Activated naive CD4-positive, alpha-beta T cell treated with anti-CD3 and anti-CD28 coated beads, Interleukin-2, amount 10 ng/mL, durations not matched to agents 7 days and 5 days (primary cell): ENCODE data around the gene OSMR.

Source experiments
- CTCF ChIA-PET: fragments of 350-600 bp; sonication (Branson Sonifier 250); formaldehyde crosslinking; loops from one replicate; lab custom pipeline; 2021; ENCODE audit warnings: antibody characterized with exemption; lab: Charles Lee
- DNase-seq: peaks from one replicate; pipeline ENCODE4 v3.0.0-alpha.2; 2020
- H3K27ac Mint-ChIP-seq: one replicate; pipeline ENCODE4 v1.8.0; 2021; ENCODE audit warnings: mild to moderate bottlenecking, moderate library complexity, mixed read lengths
- H3K27me3 Mint-ChIP-seq: one replicate; pipeline ENCODE4 v1.8.0; 2021; ENCODE audit warnings: mild to moderate bottlenecking, mixed read lengths
- H3K36me3 Mint-ChIP-seq: one replicate; pipeline ENCODE4 v1.8.0; 2021; ENCODE audit warnings: mixed read lengths
- H3K4me1 Mint-ChIP-seq: one replicate; pipeline ENCODE4 v1.8.0; 2021; ENCODE audit warnings: mixed read lengths
- H3K4me3 Mint-ChIP-seq: one replicate; pipeline ENCODE4 v1.8.0; 2021; ENCODE audit warnings: mild to moderate bottlenecking, moderate library complexity, mixed read lengths
- H3K9me3 Mint-ChIP-seq: one replicate; pipeline ENCODE4 v1.8.0; 2021; ENCODE audit warnings: mixed read lengths

Gene OSMR

DNA sequence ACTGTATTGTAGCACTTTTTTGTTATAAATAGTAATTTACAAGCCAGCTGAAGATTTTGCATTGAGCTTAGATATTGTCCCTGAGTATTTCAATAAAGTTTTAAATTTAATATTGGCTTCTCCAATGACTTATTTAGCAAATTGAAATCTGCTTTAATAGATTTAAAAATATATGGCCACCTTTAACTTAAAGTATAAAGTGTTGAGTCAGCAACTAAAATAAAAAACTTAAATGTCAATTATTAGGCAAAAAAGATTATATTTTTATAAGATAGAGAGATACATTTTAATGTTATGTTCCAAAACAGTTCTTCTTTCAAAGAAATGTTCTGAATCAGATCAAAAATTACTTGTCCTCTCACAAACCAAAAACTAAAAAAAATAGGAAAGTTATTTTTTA is 60.7 kb downstream of the OSMR start:
- Mint-ChIP-seq H3K4me1 (no peaks in the 10 kb centered on the region), H3K4me3 (no peak overlapping the region), H3K27me3 (peaks cover 19% of the 10 kb centered on the region), H3K36me3 (no peaks in the 10 kb centered on the region), H3K9me3 (peaks cover 5% of the 10 kb centered on the region), H3K27ac (no peak overlapping the region)
- CTCF ChIA-PET: no interaction called here
- DNase-seq: no peak

DNA sequence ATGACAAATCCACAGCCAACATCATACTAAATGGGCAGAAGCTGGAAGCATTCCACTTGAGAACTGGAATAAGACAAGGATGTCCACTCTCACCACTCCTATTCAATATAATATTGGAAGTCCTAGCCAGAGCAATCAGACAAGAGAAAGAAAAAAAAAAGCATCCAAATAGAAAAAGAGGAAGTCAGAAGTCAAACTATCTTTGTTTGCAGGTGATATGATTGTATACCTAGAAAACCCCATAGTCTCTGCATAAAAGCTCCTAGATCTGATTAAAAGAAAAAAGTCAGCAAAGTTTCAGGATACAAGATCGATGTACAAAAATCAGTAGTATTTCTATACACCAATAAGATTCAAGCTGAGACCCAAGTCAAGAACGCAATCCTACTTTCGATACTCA is 66.1 kb downstream of the OSMR start:
- H3K27me3 Mint-ChIP-seq: peaks cover 33% of the 10 kb centered on the region
- CTCF ChIA-PET: interaction anchor here (1.9 kb wide), 1 partner anchor 10 kb away, joined by 4 read pairs; no protein-coding TSS in a partner anchor
- no peaks in the 10 kb centered on the region for H3K4me1 Mint-ChIP-seq
- no peaks in the 10 kb centered on the region for H3K36me3 Mint-ChIP-seq
- no peak overlapping the region for H3K27ac Mint-ChIP-seq
- no peak for DNase-seq
- no peak overlapping the region for H3K4me3 Mint-ChIP-seq
- peaks cover 5% of the 10 kb centered on the region for H3K9me3 Mint-ChIP-seq

DNA sequence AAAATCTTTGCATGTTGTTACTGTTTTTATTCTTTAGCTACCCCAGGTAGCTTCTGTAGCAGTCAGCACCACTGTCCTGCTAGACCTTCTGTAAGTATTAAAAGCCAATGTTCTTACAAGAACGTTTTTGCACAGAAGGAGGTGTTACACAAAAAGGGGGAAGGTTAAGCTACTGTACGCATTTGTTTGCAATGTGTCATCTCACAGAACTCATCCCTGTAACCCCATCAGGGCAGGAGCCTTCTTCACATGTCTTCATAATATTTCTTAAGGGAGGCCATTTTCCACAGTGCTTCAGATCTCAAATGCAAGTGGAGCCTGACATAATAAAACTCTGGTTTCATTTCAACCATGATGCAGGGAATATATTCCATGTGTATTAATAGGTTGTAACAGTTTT is 67.9 kb downstream of the OSMR start:
- no peak for DNase-seq
- no peaks in the 10 kb centered on the region for H3K4me1 Mint-ChIP-seq
- H3K27ac Mint-ChIP-seq: no peak overlapping the region
- H3K9me3 Mint-ChIP-seq: peaks cover 5% of the 10 kb centered on the region
- H3K4me3 Mint-ChIP-seq: no peak overlapping the region
- CTCF ChIA-PET: interaction anchor here (1.3 kb wide), 1 partner anchor 8 kb away, joined by 5 read pairs; no protein-coding TSS in a partner anchor
- H3K36me3 Mint-ChIP-seq: no peaks in the 10 kb centered on the region
- H3K27me3 Mint-ChIP-seq: peaks cover 36% of the 10 kb centered on the region

DNA sequence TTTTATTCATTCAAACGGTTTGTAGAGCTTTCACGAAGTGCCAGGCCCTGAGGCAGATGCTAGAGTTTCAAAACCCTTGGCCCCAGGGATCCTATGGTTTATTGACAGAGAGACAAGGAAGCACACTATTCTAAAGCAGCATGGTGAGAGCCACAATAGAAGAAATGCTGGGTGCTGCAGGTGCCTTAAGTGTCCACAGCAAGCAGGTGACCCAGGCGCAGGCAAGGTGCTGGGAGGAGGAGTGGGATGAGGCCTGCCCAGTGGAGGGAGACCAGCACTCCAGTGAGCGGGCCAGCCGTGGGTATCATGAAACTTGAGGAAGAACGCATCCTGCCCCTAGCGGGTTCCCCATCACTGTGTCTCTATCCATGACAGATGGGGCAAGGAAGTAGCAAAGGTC is 71.0 kb downstream of the OSMR start:
- Mint-ChIP-seq H3K36me3 (no peaks in the 10 kb centered on the region), H3K27me3 (peaks cover 35% of the 10 kb centered on the region), H3K27ac (no peak overlapping the region), H3K9me3 (no peaks in the 10 kb centered on the region), H3K4me3 (no peak overlapping the region), H3K4me1 (no peaks in the 10 kb centered on the region)
- no peak for DNase-seq
- CTCF ChIA-PET: interaction anchor here (0.5 kb wide), 1 partner anchor 509 kb away, joined by 3 read pairs; no protein-coding TSS in a partner anchor

DNA sequence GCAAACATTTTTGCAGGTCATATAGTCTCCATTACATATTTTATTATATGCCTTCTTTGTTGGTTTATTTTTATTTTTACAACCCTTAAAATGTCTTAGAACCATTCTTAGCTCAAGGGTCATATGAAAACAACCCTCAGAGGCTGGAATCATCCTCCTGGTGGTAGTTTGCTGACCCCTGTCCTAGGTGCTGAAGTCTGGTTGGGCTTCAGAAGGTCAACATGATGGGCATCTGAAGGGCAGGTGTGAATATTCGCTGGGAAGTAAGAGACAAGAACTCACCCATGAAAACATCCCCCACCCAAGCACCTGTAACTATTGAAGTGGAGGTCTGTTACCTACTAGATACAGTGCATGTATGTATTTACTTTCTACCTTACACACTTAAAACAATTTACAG is 75.4 kb downstream of the OSMR start:
- no peak overlapping the region for H3K27ac Mint-ChIP-seq
- no peaks in the 10 kb centered on the region for H3K4me1 Mint-ChIP-seq
- DNase-seq: no peak
- H3K9me3 Mint-ChIP-seq: no peaks in the 10 kb centered on the region
- CTCF ChIA-PET: interaction anchor here (1.1 to 3.1 kb wide), 7 partner anchors 12 to 500 kb away, joined by 4 to 17 read pairs (median 8); no protein-coding TSS in a partner anchor
- H3K4me3 Mint-ChIP-seq: no peak overlapping the region
- peaks cover 55% of the 10 kb centered on the region for H3K27me3 Mint-ChIP-seq
- H3K36me3 Mint-ChIP-seq: no peaks in the 10 kb centered on the region

GRCh38 chr5:38922199-38922598 is 76.4 kb downstream of the OSMR start:
- Mint-ChIP-seq H3K4me3 (no peak overlapping the region), H3K36me3 (no peaks in the 10 kb centered on the region), H3K4me1 (no peaks in the 10 kb centered on the region), H3K9me3 (no peaks in the 10 kb centered on the region), H3K27ac (no peak overlapping the region), H3K27me3 (peaks cover 57% of the 10 kb centered on the region)
- CTCF ChIA-PET: interaction anchor here (0.8 to 3.1 kb wide), 13 partner anchors 8 to 501 kb away, joined by 3 to 17 read pairs (median 5); no protein-coding TSS in a partner anchor
- DNase-seq: peak; percentile 65

DNA sequence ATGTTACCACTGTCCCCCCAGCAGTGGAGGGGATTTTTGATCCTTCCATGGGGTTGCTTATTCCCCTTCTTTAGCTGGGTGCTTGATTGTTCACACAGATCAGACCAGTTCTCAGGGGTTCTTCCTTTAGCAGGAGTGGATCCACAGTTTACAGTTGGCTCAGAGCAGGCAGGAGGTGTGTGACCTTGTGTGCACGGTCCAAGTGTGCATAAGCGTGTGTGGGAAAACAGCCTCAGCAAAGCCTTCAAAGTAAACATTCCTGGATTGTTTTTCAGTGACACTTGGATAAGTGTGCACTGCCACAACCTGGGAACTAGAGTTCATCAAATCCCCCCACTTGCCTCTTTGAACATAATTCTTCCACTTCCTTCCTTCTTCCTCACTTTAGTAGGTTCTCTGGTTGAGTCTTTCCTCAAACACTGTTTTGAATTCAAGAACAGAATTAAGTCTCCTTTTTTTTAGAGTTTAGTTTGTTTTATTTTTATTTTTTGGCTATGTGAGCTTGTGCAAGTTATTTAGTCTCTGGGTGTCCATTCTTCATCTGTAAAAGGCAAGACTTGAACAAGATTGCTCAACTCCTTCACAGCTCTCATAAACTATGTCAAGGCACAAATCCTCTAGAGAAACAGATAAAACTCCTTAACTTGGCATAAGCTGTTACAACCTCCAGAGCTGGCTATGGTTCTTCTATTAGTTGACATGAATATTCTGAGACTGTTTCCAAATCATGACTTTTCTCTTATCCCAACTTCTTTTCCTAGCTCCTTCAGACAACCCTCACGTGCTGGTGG is 78.0 kb downstream of the OSMR start:
- H3K4me1 Mint-ChIP-seq: no peaks in the 10 kb centered on the region
- CTCF ChIA-PET: interaction anchor here (0.6 to 3.1 kb wide), 4 partner anchors 10 to 1943 kb away, joined by 3 to 17 read pairs (median 4); no protein-coding TSS in a partner anchor
- no peaks in the 10 kb centered on the region for H3K9me3 Mint-ChIP-seq
- no peak overlapping the region for H3K27ac Mint-ChIP-seq
- H3K4me3 Mint-ChIP-seq: no peak overlapping the region
- H3K27me3 Mint-ChIP-seq: peaks cover 57% of the 10 kb centered on the region
- no peak for DNase-seq
- H3K36me3 Mint-ChIP-seq: no peaks in the 10 kb centered on the region

- CTCF ChIA-PET: interaction anchor here (0.9 to 1.7 kb wide), 2 partner anchors 484 to 1942 kb away, joined by 3 to 5 read pairs; no protein-coding TSS in a partner anchor
- no peak for DNase-seq
Measured at GRCh38 chr5:38925154-38925925, 79.5 kb downstream of the OSMR start.

DNA sequence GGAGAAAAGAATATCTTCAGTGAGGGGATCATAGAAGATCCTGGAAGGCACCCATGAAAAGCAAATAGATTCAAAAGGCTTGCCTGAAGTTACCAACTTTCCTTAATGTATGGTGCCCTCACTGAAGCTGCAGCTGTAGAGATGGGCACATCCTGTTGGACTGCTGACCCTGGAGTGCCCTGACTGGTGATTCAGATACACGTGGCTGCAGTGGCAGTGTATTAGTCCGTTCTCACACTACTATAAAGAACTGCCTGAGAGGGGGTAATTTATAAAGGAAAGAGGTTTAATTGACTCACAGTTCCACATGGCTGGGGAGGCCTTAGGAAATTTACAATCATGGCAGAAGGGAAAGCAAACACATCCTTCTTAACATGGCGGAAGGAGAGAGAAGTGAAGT is 80.3 kb downstream of the OSMR start:
- no peak overlapping the region for H3K4me3 Mint-ChIP-seq
- H3K4me1 Mint-ChIP-seq: no peaks in the 10 kb centered on the region
- no peaks in the 10 kb centered on the region for H3K36me3 Mint-ChIP-seq
- peaks cover 60% of the 10 kb centered on the region for H3K27me3 Mint-ChIP-seq
- DNase-seq: no peak
- H3K27ac Mint-ChIP-seq: no peak overlapping the region
- no peaks in the 10 kb centered on the region for H3K9me3 Mint-ChIP-seq
- CTCF ChIA-PET: no interaction called here

More at GRCh38 chr5:38925154-38925925, 79.5 kb downstream of the OSMR start:
- no peak overlapping the region for H3K4me3 Mint-ChIP-seq
- H3K4me1 Mint-ChIP-seq: no peaks in the 10 kb centered on the region
- H3K36me3 Mint-ChIP-seq: no peaks in the 10 kb centered on the region
- H3K9me3 Mint-ChIP-seq: no peaks in the 10 kb centered on the region
- no peak overlapping the region for H3K27ac Mint-ChIP-seq
- peaks cover 59% of the 10 kb centered on the region for H3K27me3 Mint-ChIP-seq

DNA sequence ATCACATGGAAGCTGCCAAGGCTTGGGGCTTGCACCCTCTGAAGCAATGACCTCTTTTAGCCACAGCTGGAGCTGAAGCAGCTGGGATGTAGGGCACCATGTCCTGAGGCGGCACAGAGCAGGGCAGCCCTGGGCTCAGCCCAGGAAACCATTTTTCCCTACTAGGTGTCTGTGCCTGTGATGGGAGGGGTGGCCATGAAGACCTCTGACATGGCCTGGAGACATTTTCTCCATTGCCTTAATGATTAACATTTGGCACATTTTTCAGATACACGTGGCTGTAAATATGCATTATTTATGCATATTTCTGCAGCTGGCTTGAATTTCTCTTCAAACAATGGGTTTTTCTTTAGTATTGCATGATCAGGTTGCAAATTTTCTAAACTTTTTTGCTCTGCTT is 81.7 kb downstream of the OSMR start:
- CTCF ChIA-PET: no interaction called here
- no peak for DNase-seq
- no peaks in the 10 kb centered on the region for H3K9me3 Mint-ChIP-seq
- H3K27ac Mint-ChIP-seq: no peak overlapping the region
- no peaks in the 10 kb centered on the region for H3K36me3 Mint-ChIP-seq
- no peak overlapping the region for H3K4me3 Mint-ChIP-seq
- peaks cover 52% of the 10 kb centered on the region for H3K27me3 Mint-ChIP-seq
- no peaks in the 10 kb centered on the region for H3K4me1 Mint-ChIP-seq

DNA sequence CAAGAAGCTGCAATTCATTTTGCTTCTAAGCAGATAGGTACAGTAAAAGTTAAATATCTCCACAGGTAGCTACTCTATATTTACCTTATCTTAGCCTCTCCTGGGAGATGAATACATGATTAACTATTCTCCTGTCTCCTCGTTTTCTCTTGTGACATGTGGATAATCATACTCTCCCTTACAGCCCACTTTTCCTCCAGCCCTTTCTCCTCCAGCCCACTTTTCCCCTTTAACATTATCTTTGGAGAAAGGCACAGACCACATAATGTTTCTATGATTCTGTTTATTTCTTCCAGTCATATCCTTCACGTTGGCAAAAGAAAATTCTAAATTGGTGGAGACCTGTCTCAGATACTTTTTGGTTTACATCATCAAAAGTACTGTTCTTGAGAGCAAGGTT is 84.0 kb downstream of the OSMR start:
- DNase-seq: no peak
- no peaks in the 10 kb centered on the region for H3K36me3 Mint-ChIP-seq
- CTCF ChIA-PET: no interaction called here
- H3K9me3 Mint-ChIP-seq: no peaks in the 10 kb centered on the region
- peaks cover 41% of the 10 kb centered on the region for H3K27me3 Mint-ChIP-seq
- H3K4me3 Mint-ChIP-seq: no peak overlapping the region
- no peak overlapping the region for H3K27ac Mint-ChIP-seq
- H3K4me1 Mint-ChIP-seq: no peaks in the 10 kb centered on the region

GRCh38 chr5:38931731-38932130 is 85.9 kb downstream of the OSMR start:
- Mint-ChIP-seq H3K9me3 (no peaks in the 10 kb centered on the region), H3K4me3 (no peak overlapping the region), H3K27ac (no peak overlapping the region), H3K4me1 (no peaks in the 10 kb centered on the region), H3K36me3 (peaks cover 5% of the 10 kb centered on the region), H3K27me3 (peaks cover 26% of the 10 kb centered on the region)
- DNase-seq: no peak
- CTCF ChIA-PET: no interaction called here

GRCh38 chr5:38932854-38933408 is 87.1 kb downstream of the OSMR start:
- H3K4me1 Mint-ChIP-seq: no peaks in the 10 kb centered on the region
- peaks cover 8% of the 10 kb centered on the region for H3K36me3 Mint-ChIP-seq
- no peaks in the 10 kb centered on the region for H3K9me3 Mint-ChIP-seq
- no peak for DNase-seq
- CTCF ChIA-PET: interaction anchor here (2.9 kb wide), 1 partner anchor 10 kb away, joined by 17 read pairs; no protein-coding TSS in a partner anchor
- H3K27me3 Mint-ChIP-seq: peaks cover 14% of the 10 kb centered on the region
- H3K27ac Mint-ChIP-seq: no peak overlapping the region
- H3K4me3 Mint-ChIP-seq: no peak overlapping the region

DNA sequence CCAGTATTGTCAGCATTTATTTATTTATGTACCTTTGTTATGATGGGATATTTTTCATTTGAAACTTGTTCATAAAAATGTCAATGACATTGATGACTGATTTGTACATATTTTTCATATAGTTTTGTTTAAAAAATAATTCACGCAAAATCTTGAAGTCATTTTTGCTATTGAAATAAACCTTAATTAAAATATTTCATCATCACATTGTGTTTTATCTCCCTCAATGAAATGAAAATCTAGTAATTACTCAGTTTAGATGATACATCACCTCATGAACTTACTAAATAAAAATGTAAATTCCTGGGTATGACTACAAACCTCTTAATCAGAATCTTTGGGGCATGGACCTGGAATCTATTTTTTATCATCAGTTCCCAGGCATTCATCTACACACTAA is 89.6 kb downstream of the OSMR start:
- CTCF ChIA-PET: no interaction called here
- Mint-ChIP-seq H3K4me3 (no peak overlapping the region), H3K27ac (no peak overlapping the region), H3K36me3 (peaks cover 14% of the 10 kb centered on the region), H3K27me3 (peaks cover 3% of the 10 kb centered on the region), H3K9me3 (no peaks in the 10 kb centered on the region), H3K4me1 (no peaks in the 10 kb centered on the region)
- DNase-seq: no peak
